Measurements from ENCODE around the gene CLINT1.

CLINT1 gene

DNA sequence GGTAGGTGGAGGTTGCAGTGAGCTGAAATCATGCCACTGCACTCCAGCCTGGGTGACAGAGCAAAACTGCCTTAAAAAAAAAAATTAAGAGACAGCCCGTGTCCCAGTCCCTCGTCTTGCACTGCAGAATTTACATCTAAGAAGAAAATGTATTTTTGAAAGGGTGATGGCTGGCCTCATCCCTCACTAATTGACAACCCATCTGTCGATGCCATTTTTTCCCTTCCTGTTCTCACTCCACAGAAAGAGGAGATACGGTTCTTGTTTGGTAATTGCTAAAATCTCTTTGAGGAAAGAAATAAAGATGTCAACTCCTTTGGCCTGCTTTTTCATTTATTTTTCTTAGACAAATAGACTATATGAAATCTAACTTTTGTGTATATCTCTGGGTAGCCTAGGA, 117.8 kb downstream of the CLINT1 start:
- Histone ChIP-seq H2BK120ac (ENCODE audit: low read depth, low read length) (no peak overlapping the region), H3K4ac (ENCODE audit: low read length) (no peak overlapping the region), H3K4me3 (ENCODE audit: low read length in 2 of 2) (no peak overlapping the region), H3K18ac (ENCODE audit: low read length) (no peak overlapping the region), H2AFZ (ENCODE audit: low read length) (no peak overlapping the region), H2BK15ac (ENCODE audit: low read length) (no peak overlapping the region), H3K79me1 (ENCODE audit: low read depth, low read length) (peaks cover 2% of the 10 kb centered on the region), H3K4me1 (ENCODE audit: control insufficient read depth in 2 of 2, insufficient read depth in 1 of 2, low read depth in 1 of 2, low read length in 2 of 2) (peaks cover 4 to 9% of the 10 kb centered on the region in 2 donors), H3K9me3 (replicated peaks in 1 of 2; ENCODE audit: control insufficient read depth in 2 of 2, insufficient read depth in 1 of 2, low read depth in 1 of 2, low read length in 2 of 2) (no peaks in the 10 kb centered on the region), H3K14ac (ENCODE audit: low read length) (no peak overlapping the region), H4K91ac (ENCODE audit: low read depth, low read length, poor library complexity) (no peak overlapping the region), H3K27me3 (ENCODE audit: control insufficient read depth in 3 of 3, insufficient read depth in 3 of 3, low read depth in 1 of 3, low read length in 3 of 3) (no peaks in the 10 kb centered on the region), H4K8ac (ENCODE audit: low read depth, low read length) (no peak overlapping the region), H2BK5ac (ENCODE audit: low read length) (no peak overlapping the region), H2BK12ac (ENCODE audit: low read length) (no peak overlapping the region), H3K27ac (replicated peaks; ENCODE audit: low read length) (no peak overlapping the region), H2AK5ac (ENCODE audit: low read depth, low read length) (no peak overlapping the region), H3K23ac (ENCODE audit: low read depth, low read length, poor library complexity) (no peak overlapping the region), H3K9ac (ENCODE audit: low read depth, low read length, poor library complexity) (no peak overlapping the region), H3K36me3 (replicated peaks in 1 of 2; ENCODE audit: control insufficient read depth in 2 of 2, insufficient read depth in 2 of 2, low read length in 2 of 2) (peaks cover 5 to 40% of the 10 kb centered on the region in 2 donors), H3K4me2 (ENCODE audit: insufficient read depth, low read length, poor library complexity, severe bottlenecking) (no peak overlapping the region)
- DNase-seq (ENCODE audit: low spot score) = no peak
- no CpG with 5 or more reads among the region's 4 CpGs for WGBS, 2 donors (ENCODE audit: extremely low coverage in 2 of 2, insufficient read length in 2 of 2, insufficient replicate concordance in 1 of 2)

DNA sequence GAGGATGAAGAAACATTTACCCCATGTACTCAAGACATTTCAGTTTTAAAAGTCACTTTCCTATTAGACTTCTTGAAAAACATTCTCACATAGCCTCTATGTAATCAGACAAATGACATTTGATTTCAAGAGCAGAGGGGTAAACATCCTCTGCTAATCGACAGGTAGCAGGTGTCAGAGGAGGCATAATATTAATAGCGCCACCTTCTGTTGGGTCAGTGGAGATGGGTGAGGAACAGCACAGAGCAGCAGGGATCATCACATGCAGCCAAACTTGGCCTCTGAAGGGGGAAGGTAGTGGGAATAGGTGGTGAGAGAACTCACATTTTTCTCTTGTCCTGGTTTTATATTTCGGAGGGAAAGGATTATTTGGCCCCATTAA, 118.7 kb downstream of the CLINT1 start:
- no peak overlapping the region for H2BK12ac ChIP-seq (ENCODE audit: low read length)
- DNase-seq (ENCODE audit: low spot score) = no peak
- WGBS, 2 donors (ENCODE audit: extremely low coverage in 2 of 2, insufficient read length in 2 of 2, insufficient replicate concordance in 1 of 2) = no CpG with 5 or more reads among the region's 3 CpGs

DNA sequence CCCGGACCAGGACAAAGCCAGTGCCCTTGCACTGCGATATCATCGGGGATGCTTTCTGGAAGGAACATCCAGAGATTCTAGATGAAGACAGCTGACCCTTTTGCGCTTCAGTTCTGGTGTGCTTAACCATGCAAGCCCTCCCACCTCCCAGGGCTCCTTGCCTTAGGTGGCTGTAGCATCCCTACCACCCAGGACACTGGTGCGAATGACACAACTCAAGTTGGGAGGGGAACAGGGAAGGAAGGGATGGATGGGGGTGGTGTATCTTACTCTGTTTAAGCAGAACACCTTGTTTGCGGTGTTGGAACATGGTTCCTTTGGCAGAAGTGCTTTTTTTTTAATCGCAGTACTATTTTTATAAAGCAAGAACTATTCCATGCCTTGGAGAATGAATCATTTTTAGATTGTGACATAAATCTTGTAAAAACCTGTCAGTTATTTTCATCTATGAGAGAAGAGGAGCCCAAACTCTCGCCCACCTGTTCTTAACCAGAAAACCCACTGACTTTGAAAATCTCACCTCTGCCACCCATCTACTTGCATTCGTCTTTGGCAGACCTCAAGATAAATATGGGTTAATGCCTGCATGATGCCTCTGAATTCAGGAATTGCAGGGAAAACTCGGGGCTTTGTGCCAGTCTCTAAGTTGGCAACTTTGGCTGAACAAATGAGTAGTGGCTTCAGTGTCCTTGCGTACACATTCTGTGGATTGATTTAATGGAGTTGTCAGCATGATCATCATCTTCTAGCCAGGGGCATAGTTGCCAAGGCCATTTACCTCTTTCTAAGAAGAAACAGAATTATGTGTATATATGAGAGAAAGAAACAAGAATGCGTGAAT, 119.3 kb downstream of the CLINT1 start:
- WGBS, 2 donors (ENCODE audit: extremely low coverage in 2 of 2, insufficient read length in 2 of 2, insufficient replicate concordance in 1 of 2) = no CpG with 5 or more reads among the region's 12 CpGs

More for the DNA sequence above, 118.7 kb downstream of the CLINT1 start:
- Histone ChIP-seq H2AK5ac (ENCODE audit: low read depth, low read length) (no peak overlapping the region), H3K79me1 (ENCODE audit: low read depth, low read length) (peaks cover 2% of the 10 kb centered on the region), H3K27ac (replicated peaks; ENCODE audit: low read length) (no peak overlapping the region), H4K91ac (ENCODE audit: low read depth, low read length, poor library complexity) (no peak overlapping the region), H2AFZ (ENCODE audit: low read length) (no peak overlapping the region), H3K4ac (ENCODE audit: low read length) (no peak overlapping the region), H3K4me1 (ENCODE audit: control insufficient read depth in 2 of 2, insufficient read depth in 1 of 2, low read depth in 1 of 2, low read length in 2 of 2) (peaks cover 4 to 8% of the 10 kb centered on the region in 2 donors), H3K4me3 (ENCODE audit: low read length in 2 of 2) (no peak overlapping the region), H3K9me3 (replicated peaks in 1 of 2; ENCODE audit: control insufficient read depth in 2 of 2, insufficient read depth in 1 of 2, low read depth in 1 of 2, low read length in 2 of 2) (no peaks in the 10 kb centered on the region), H3K14ac (ENCODE audit: low read length) (no peak overlapping the region), H3K36me3 (replicated peaks in 1 of 2; ENCODE audit: control insufficient read depth in 2 of 2, insufficient read depth in 2 of 2, low read length in 2 of 2) (peaks cover 6 to 49% of the 10 kb centered on the region in 2 donors), H4K8ac (ENCODE audit: low read depth, low read length) (no peak overlapping the region), H2BK120ac (ENCODE audit: low read depth, low read length) (no peak overlapping the region), H2BK15ac (ENCODE audit: low read length) (no peak overlapping the region), H3K4me2 (ENCODE audit: insufficient read depth, low read length, poor library complexity, severe bottlenecking) (no peak overlapping the region), H3K18ac (ENCODE audit: low read length) (no peak overlapping the region), H3K9ac (ENCODE audit: low read depth, low read length, poor library complexity) (no peak overlapping the region), H3K27me3 (ENCODE audit: control insufficient read depth in 3 of 3, insufficient read depth in 3 of 3, low read depth in 1 of 3, low read length in 3 of 3) (no peaks in the 10 kb centered on the region), H3K23ac (ENCODE audit: low read depth, low read length, poor library complexity) (no peak overlapping the region), H2BK5ac (ENCODE audit: low read length) (no peak overlapping the region)

DNA sequence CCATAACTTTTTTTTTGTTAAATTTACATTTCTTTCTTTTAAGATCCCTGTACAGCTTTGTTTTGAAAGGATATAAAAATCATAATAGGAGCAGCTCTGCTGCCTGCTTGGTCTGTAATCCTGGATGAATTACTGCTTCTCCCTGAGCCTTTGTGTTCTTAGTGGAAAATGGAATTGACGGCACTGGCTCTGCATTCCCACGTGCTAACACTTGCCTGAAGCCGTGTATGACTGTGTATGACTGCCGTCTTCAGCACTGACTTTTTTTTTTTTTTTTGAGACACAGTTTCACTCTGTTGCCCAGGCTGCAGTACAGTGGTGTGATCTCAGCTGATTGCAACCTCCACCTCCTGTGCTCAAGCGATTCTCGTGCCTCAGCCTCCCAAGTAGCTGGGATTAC, 123.0 kb downstream of the CLINT1 start:
- H3K4me3 ChIP-seq (ENCODE audit: low read length in 2 of 2) = no peak overlapping the region
- H4K8ac ChIP-seq (ENCODE audit: low read depth, low read length) = no peak overlapping the region
- H3K9ac ChIP-seq (ENCODE audit: low read depth, low read length, poor library complexity) = no peak overlapping the region
- H3K14ac ChIP-seq (ENCODE audit: low read length) = no peak overlapping the region
- no peak overlapping the region for H2AK5ac ChIP-seq (ENCODE audit: low read depth, low read length)
- H2BK5ac ChIP-seq (ENCODE audit: low read length) = no peak overlapping the region
- H3K27ac ChIP-seq (replicated peaks; ENCODE audit: low read length) = no peak overlapping the region
- no peaks in the 10 kb centered on the region for H3K27me3 ChIP-seq (ENCODE audit: control insufficient read depth in 3 of 3, insufficient read depth in 3 of 3, low read depth in 1 of 3, low read length in 3 of 3)
- H2BK12ac ChIP-seq (ENCODE audit: low read length) = no peak overlapping the region
- H3K9me3 ChIP-seq (replicated peaks in 1 of 2; ENCODE audit: control insufficient read depth in 2 of 2, insufficient read depth in 1 of 2, low read depth in 1 of 2, low read length in 2 of 2) = no peaks in the 10 kb centered on the region
- H4K91ac ChIP-seq (ENCODE audit: low read depth, low read length, poor library complexity) = no peak overlapping the region
- no peak overlapping the region for H3K18ac ChIP-seq (ENCODE audit: low read length)
- no peak overlapping the region for H3K4ac ChIP-seq (ENCODE audit: low read length)
- no peak for DNase-seq (ENCODE audit: low spot score)
- H3K4me1 ChIP-seq (ENCODE audit: control insufficient read depth in 2 of 2, insufficient read depth in 1 of 2, low read depth in 1 of 2, low read length in 2 of 2) = no peaks in the 10 kb centered on the region
- H3K4me2 ChIP-seq (ENCODE audit: insufficient read depth, low read length, poor library complexity, severe bottlenecking) = no peak overlapping the region
- no peak overlapping the region for H2BK15ac ChIP-seq (ENCODE audit: low read length)
- H3K36me3 ChIP-seq (replicated peaks in 1 of 2; ENCODE audit: control insufficient read depth in 2 of 2, insufficient read depth in 2 of 2, low read length in 2 of 2) = peaks cover 10 to 67% of the 10 kb centered on the region in 2 donors
- no peaks in the 10 kb centered on the region for H3K79me1 ChIP-seq (ENCODE audit: low read depth, low read length)
- H2BK120ac ChIP-seq (ENCODE audit: low read depth, low read length) = no peak overlapping the region
- no peak overlapping the region for H2AFZ ChIP-seq (ENCODE audit: low read length)
- H3K23ac ChIP-seq (ENCODE audit: low read depth, low read length, poor library complexity) = no peak overlapping the region
- WGBS, 2 donors (ENCODE audit: extremely low coverage in 2 of 2, insufficient read length in 2 of 2, insufficient replicate concordance in 1 of 2) = no CpG with 5 or more reads among the region's 6 CpGs

More for the DNA sequence above, 119.3 kb downstream of the CLINT1 start:
- peaks cover 1 to 2% of the 10 kb centered on the region in 2 donors for H3K4me1 ChIP-seq (ENCODE audit: control insufficient read depth in 2 of 2, insufficient read depth in 1 of 2, low read depth in 1 of 2, low read length in 2 of 2)
- H2BK15ac ChIP-seq (ENCODE audit: low read length) = no peak overlapping the region
- H3K36me3 ChIP-seq (replicated peaks in 1 of 2; ENCODE audit: control insufficient read depth in 2 of 2, insufficient read depth in 2 of 2, low read length in 2 of 2) = peaks cover 7 to 52% of the 10 kb centered on the region in 2 donors
- no peak overlapping the region for H2BK12ac ChIP-seq (ENCODE audit: low read length)
- no peaks in the 10 kb centered on the region for H3K27me3 ChIP-seq (ENCODE audit: control insufficient read depth in 3 of 3, insufficient read depth in 3 of 3, low read depth in 1 of 3, low read length in 3 of 3)
- no peak overlapping the region for H4K91ac ChIP-seq (ENCODE audit: low read depth, low read length, poor library complexity)
- H3K9ac ChIP-seq (ENCODE audit: low read depth, low read length, poor library complexity) = no peak overlapping the region
- no peak overlapping the region for H3K4me2 ChIP-seq (ENCODE audit: insufficient read depth, low read length, poor library complexity, severe bottlenecking)
- H2BK120ac ChIP-seq (ENCODE audit: low read depth, low read length) = no peak overlapping the region
- peaks cover under 1% of the 10 kb centered on the region for H3K79me1 ChIP-seq (ENCODE audit: low read depth, low read length)
- no peak overlapping the region for H3K14ac ChIP-seq (ENCODE audit: low read length)
- H2AK5ac ChIP-seq (ENCODE audit: low read depth, low read length) = no peak overlapping the region
- H3K18ac ChIP-seq (ENCODE audit: low read length) = no peak overlapping the region
- no peak overlapping the region for H3K27ac ChIP-seq (replicated peaks; ENCODE audit: low read length)
- no peak overlapping the region for H2BK5ac ChIP-seq (ENCODE audit: low read length)
- no peak overlapping the region for H3K4ac ChIP-seq (ENCODE audit: low read length)
- no peak for DNase-seq (ENCODE audit: low spot score)
- H3K9me3 ChIP-seq (replicated peaks in 1 of 2; ENCODE audit: control insufficient read depth in 2 of 2, insufficient read depth in 1 of 2, low read depth in 1 of 2, low read length in 2 of 2) = no peaks in the 10 kb centered on the region
- no peak overlapping the region for H3K4me3 ChIP-seq (ENCODE audit: low read length in 2 of 2)
- no peak overlapping the region for H4K8ac ChIP-seq (ENCODE audit: low read depth, low read length)
- no peak overlapping the region for H2AFZ ChIP-seq (ENCODE audit: low read length)
- no peak overlapping the region for H3K23ac ChIP-seq (ENCODE audit: low read depth, low read length, poor library complexity)

Measured in neuronal stem cell (in vitro differentiated cells).